SK-N-SH (cell line): Measurements from ENCODE around the gene DEPDC7. TPM values are rescaled to one million over a fixed set of nuclear protein-coding genes. Genes with fewer than 3 reads are reported as not detected.

Experiments used
- CTCF ChIA-PET: fragments of 300-600, 350-600 bp; formaldehyde crosslinking; extraction: SDS; loops from one replicate; lab custom pipeline; 2021; lab: Yijun Ruan, JAX
- POLR2A ChIA-PET: fragments of 350-600 bp; sonication (Branson Sonifier 250); formaldehyde crosslinking; extraction: SDS; loops from one replicate; lab custom pipeline; 2020; ENCODE audit warnings: antibody characterized with exemption, inconsistent platforms; lab: Yijun Ruan, JAX
- DNase-seq: peaks from one replicate; pipeline ENCODE4 v3.0.0; 2012
- H2AFZ ChIP-seq: fragments of 200-600 bp; sonication (generic); 2 replicates; pipeline ENCODE4 v1.8.1; 2016; ENCODE audit warnings: antibody characterized with exemption, mild to moderate bottlenecking, low read depth
- H3F3A ChIP-seq: fragments of 200-600 bp; sonication (generic); replicated peaks from 2 replicates; pipeline ENCODE3; 2016; ENCODE audit warnings: antibody characterized with exemption, mild to moderate bottlenecking; ENCODE audit not compliant: insufficient read depth
- H3K27ac ChIP-seq, 2 experiments: fragments of 200-500 bp in 1 of 2; fragments of 200-600 bp in 1 of 2; sonication (Bioruptor generic) in 1 of 2; sonication (generic), shearing (Covaris generic) in 1 of 2; 2 replicates each; pipeline versions ENCODE4 v1.5.1 to v1.6.1; 2014 to 2016; ENCODE audit warnings: low read depth in 2 of 2, inconsistent platforms in 1 of 2, low read length in 1 of 2, mild to moderate bottlenecking in 1 of 2, mixed read lengths in 1 of 2
- H3K27me3 ChIP-seq: fragments of 200-600 bp; sonication (generic), shearing (Covaris generic); 2 replicates; pipeline ENCODE4 v1.6.1; 2016; ENCODE audit warnings: mixed run types; ENCODE audit not compliant: insufficient read depth
- H3K36me3 ChIP-seq, 2 experiments: fragments of 200-500 bp in 1 of 2; fragments of 200-600 bp in 1 of 2; sonication (Bioruptor generic) in 1 of 2; sonication (generic) in 1 of 2; replicated peaks in 1 of 2; 2 replicates each; pipeline versions ENCODE3 to v1.5.1; 2014 to 2016; ENCODE audit warnings: low read length in 1 of 2, mild to moderate bottlenecking in 1 of 2; ENCODE audit not compliant: insufficient read depth in 2 of 2, control insufficient read depth in 1 of 2
- H3K4me1 ChIP-seq, 2 experiments: fragments of 200-500 bp in 1 of 2; fragments of 200-600 bp in 1 of 2; sonication (Bioruptor generic) in 1 of 2; sonication (generic), shearing (Covaris generic) in 1 of 2; 2 replicates each; pipeline versions ENCODE4 v1.5.1 to v1.6.1; 2014 to 2016; ENCODE audit warnings: low read depth in 1 of 2, low read length in 1 of 2, mixed run types in 1 of 2; ENCODE audit not compliant: insufficient read depth in 2 of 2, control insufficient read depth in 1 of 2
- H3K4me2 ChIP-seq: fragments of 200-600 bp; sonication (generic), shearing (Covaris generic); 2 replicates; pipeline ENCODE4 v1.6.1; 2017; ENCODE audit warnings: mixed run types
- H3K4me3 ChIP-seq, 2 experiments: fragments of 200-500 bp in 1 of 2; fragments of 200-600 bp in 1 of 2; sonication (Bioruptor generic) in 1 of 2; sonication (generic), shearing (Covaris generic) in 1 of 2; 2 replicates each; pipeline versions ENCODE4 v1.5.1 to v1.8.1; 2014 to 2016; ENCODE audit warnings: low read depth in 2 of 2, inconsistent platforms in 1 of 2, low read length in 1 of 2, mild to moderate bottlenecking in 1 of 2, mixed read lengths in 1 of 2, moderate library complexity in 1 of 2
- H3K79me2 ChIP-seq: fragments of 200-600 bp; sonication (generic); 2 replicates; pipeline ENCODE4 v1.8.1; 2017; ENCODE audit warnings: mild to moderate bottlenecking; ENCODE audit not compliant: insufficient read depth
- H3K9ac ChIP-seq: fragments of 200-600 bp; sonication (generic); 2 replicates; pipeline ENCODE4 v1.6.1; 2017; ENCODE audit warnings: mixed run types
- H3K9me2 ChIP-seq: fragments of 200-600 bp; sonication (generic); 2 replicates; pipeline ENCODE4 v1.6.1; 2017; ENCODE audit warnings: mixed run types
- H3K9me3 ChIP-seq: fragments of 200-600 bp; sonication (generic); 2 replicates; pipeline ENCODE4 v1.6.1; 2017; ENCODE audit warnings: mixed run types, mild to moderate bottlenecking, moderate library complexity
- H4K20me1 ChIP-seq: fragments of 200-600 bp; sonication (generic); 2 replicates; pipeline ENCODE4 v1.6.1; 2017; ENCODE audit warnings: mild to moderate bottlenecking, mixed run types; ENCODE audit not compliant: insufficient read depth
- CHD2 ChIP-seq: fragments of 150-350 bp; IDR thresholded peaks from 2 replicates; pipeline ENCODE4 v1.6.1; 2018; ENCODE audit warnings: low read length; ENCODE audit not compliant: partially characterized antibody
- ELF1 ChIP-seq: IDR thresholded peaks from 2 replicates; pipeline ENCODE4 v1.4.0; 2012
- FOXJ3 ChIP-seq: sonication (generic); formaldehyde crosslinking; IDR thresholded peaks from 2 replicates; pipeline ENCODE4 v1.5.1; 2020; ENCODE audit warnings: mild to moderate bottlenecking, missing genetic modification reagents
- FOXM1 ChIP-seq: IDR thresholded peaks from 2 replicates; pipeline ENCODE4 v1.4.0; 2012; ENCODE audit warnings: low read depth, mild to moderate bottlenecking
- GATA2 ChIP-seq: sonication (generic); formaldehyde crosslinking; IDR thresholded peaks from 2 replicates; pipeline ENCODE4 v1.5.0; 2020; ENCODE audit warnings: mild to moderate bottlenecking, missing genetic modification reagents
- JUND ChIP-seq: IDR thresholded peaks from 2 replicates; pipeline ENCODE4 v1.4.0; 2012
- MEF2A ChIP-seq: IDR thresholded peaks from 2 replicates; pipeline ENCODE4 v1.4.0; 2012; ENCODE audit warnings: low read depth, borderline replicate concordance
- MXI1 ChIP-seq: IDR thresholded peaks from 2 replicates; pipeline ENCODE4 v1.6.1; 2012; ENCODE audit warnings: mild to moderate bottlenecking, low read depth, low read length, improper control_type of control experiment
- POLR2AphosphoS5 ChIP-seq: IDR thresholded peaks from 2 replicates; pipeline ENCODE4 v1.6.1; 2012; ENCODE audit warnings: low read depth, low read length
- RXRA ChIP-seq: IDR thresholded peaks from 2 replicates; pipeline ENCODE4 v1.4.0; 2012; ENCODE audit warnings: low read depth, mild to moderate bottlenecking, borderline replicate concordance
- SIN3A ChIP-seq: IDR thresholded peaks from 2 replicates; pipeline ENCODE4 v1.6.1; 2012; ENCODE audit warnings: low read depth, mild to moderate bottlenecking, low read length, moderate library complexity, borderline replicate concordance
- SMC3 ChIP-seq: IDR thresholded peaks from 2 replicates; pipeline ENCODE4 v1.6.1; 2012; ENCODE audit warnings: low read depth, low read length, improper control_type of control experiment
- TAF1 ChIP-seq: IDR thresholded peaks from 2 replicates; pipeline ENCODE4 v1.6.1; 2012; ENCODE audit warnings: low read depth, mild to moderate bottlenecking, low read length, moderate library complexity, borderline replicate concordance
- YY1 ChIP-seq: IDR thresholded peaks from 2 replicates; pipeline ENCODE4 v1.4.0; 2012; ENCODE audit warnings: low read depth, mild to moderate bottlenecking
- WGBS: methylation state at CpG from one replicate; pipeline ENCODE4 v1.1.6; 2017; ENCODE audit warnings: low lambda C conversion rate; 5-methylcytosine and 5-hydroxymethylcytosine counted together
- polyA plus RNA-seq, 3 experiments: library from polyadenylated mRNA; depleted of rRNA; stranded (reverse); fragments of >200 nt; gene quantifications; 2 replicates each; pipeline ENCODE4 v1.2.3, GENCODE V29; 2012
- TF ChIP-seq, protein P1 (sequence below): IDR thresholded peaks from 2 replicates; pipeline ENCODE4; 2012
- TF ChIP-seq, protein P2 (sequence below): IDR thresholded peaks from 2 replicates; pipeline ENCODE4 v1.6.1; 2012; ENCODE audit warnings: mild to moderate bottlenecking, low read depth, low read length, moderate library complexity
- TF ChIP-seq, protein P3 (sequence below): fragments of 150-350 bp; IDR thresholded peaks from 2 replicates; pipeline ENCODE4 v1.6.1; 2017; ENCODE audit warnings: antibody characterized with exemption, low read length, low read depth, borderline replicate concordance
- TF ChIP-seq, protein P4 (sequence below): fragments of 150-350 bp; IDR thresholded peaks from 2 replicates; pipeline ENCODE4 v1.6.1; 2016; ENCODE audit warnings: mild to moderate bottlenecking, low read depth, low read length

DEPDC7 gene
- polyA plus RNA-seq, 1 of the 3 experiments (the other 2 are of a cell fraction), result 9.7 TPM

DNA sequence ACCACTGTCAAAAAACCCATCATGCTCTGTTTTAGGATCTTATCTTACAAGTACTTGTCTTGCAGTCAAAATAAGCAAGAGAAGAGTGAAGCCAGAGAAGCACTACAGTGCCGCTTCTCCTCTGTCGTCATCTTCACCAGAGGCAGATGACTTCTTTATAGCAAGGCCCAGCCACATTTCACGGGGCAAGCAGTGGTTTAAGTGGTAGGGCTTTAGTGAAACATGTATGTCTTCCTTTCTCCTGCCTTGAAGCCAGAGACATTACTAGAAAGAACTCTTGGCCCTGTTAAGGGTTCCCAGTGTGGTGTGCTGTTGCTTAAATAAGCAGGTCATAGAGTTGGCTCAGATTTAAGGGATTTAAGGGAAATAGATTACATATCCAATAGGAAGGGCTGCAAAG lies 42.9 kb upstream of the DEPDC7 start:
- H3F3A ChIP-seq, result peaks cover 3% of the 10 kb centered on the region
- H3K36me3 ChIP-seq, result peaks cover 46 to 65% of the 10 kb centered on the region in 2 experiments
- 90% methylated on average over 3 of the region's 3 CpGs for WGBS
- H3K4me3 ChIP-seq, result no peak overlapping the region
- TF ChIP-seq CHD2 (no peak), POLR2AphosphoS5 (no peak), RXRA (no peak), FOXJ3 (CRISPR knock-in tag) (no peak), SIN3A (no peak)
- TF ChIP-seq, protein P1, sequence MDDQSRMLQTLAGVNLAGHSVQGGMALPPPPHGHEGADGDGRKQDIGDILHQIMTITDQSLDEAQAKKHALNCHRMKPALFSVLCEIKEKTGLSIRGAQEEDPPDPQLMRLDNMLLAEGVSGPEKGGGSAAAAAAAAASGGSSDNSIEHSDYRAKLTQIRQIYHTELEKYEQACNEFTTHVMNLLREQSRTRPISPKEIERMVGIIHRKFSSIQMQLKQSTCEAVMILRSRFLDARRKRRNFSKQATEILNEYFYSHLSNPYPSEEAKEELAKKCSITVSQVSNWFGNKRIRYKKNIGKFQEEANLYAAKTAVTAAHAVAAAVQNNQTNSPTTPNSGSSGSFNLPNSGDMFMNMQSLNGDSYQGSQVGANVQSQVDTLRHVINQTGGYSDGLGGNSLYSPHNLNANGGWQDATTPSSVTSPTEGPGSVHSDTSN, result no peak
- TF ChIP-seq, all 33 proteins: peak for 0
- H2AFZ ChIP-seq, result no peak overlapping the region
- H3K9ac ChIP-seq, result no peak overlapping the region
- no peak overlapping the region for H3K4me2 ChIP-seq
- ChIA-PET CTCF (interaction anchor here (1.0 to 1.6 kb wide), 2 partner anchors 90 to 93 kb away, joined by 4 to 10 read pairs; no protein-coding TSS in a partner anchor), POLR2A (no interaction called here)
- no peaks in the 10 kb centered on the region for H3K9me3 ChIP-seq
- no peak overlapping the region for H3K27ac ChIP-seq
- H3K27me3 ChIP-seq, result no peaks in the 10 kb centered on the region
- no peaks in the 10 kb centered on the region for H3K9me2 ChIP-seq
- H3K79me2 ChIP-seq, result no peaks in the 10 kb centered on the region
- H4K20me1 ChIP-seq, result no peaks in the 10 kb centered on the region
- DNase-seq, result no peak
- H3K4me1 ChIP-seq, result no peaks in the 10 kb centered on the region

DNA sequence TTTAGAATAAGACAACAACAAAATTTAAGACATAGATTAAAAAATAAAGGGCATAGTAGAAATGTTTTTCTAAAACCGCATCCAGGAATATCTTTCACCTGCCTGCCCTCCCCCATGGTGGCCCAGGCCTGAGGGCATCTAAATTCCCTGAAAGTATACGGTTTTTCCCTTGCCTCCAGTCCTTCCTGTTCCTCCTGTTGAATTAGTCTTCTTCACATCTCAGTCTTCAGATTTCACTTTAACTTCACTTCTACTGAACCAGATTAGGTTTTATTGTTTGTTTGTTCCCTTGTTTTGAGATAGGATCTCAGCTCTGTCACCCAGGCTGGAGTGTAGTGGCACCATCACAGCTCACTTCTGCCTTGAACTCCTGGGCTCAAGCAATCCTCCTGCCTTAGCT lies 33.1 kb upstream of the DEPDC7 start:
- Histone ChIP-seq H3K4me1 (no peaks in the 10 kb centered on the region), H3K9ac (no peak overlapping the region), H2AFZ (no peak overlapping the region), H3K27me3 (no peaks in the 10 kb centered on the region), H3K9me2 (no peaks in the 10 kb centered on the region), H3K79me2 (no peaks in the 10 kb centered on the region), H3K27ac (no peak overlapping the region), H3K4me3 (no peak overlapping the region), H3F3A (peaks cover under 1% of the 10 kb centered on the region), H3K4me2 (no peak overlapping the region), H4K20me1 (no peaks in the 10 kb centered on the region), H3K9me3 (no peaks in the 10 kb centered on the region), H3K36me3 (peaks cover 22 to 27% of the 10 kb centered on the region in 2 experiments)
- DNase-seq, result no peak
- 91% methylated on average over 2 of the region's 2 CpGs for WGBS
- POLR2A ChIA-PET, result no interaction called here
- CTCF ChIA-PET, result interaction anchor here (0.5 kb wide), 1 partner anchor 22 kb away, joined by 3 read pairs; no protein-coding TSS in a partner anchor
- no peak for TF ChIP-seq SMC3
- no peak for TF ChIP-seq MEF2A
- TF ChIP-seq YY1, result no peak
- TF ChIP-seq TAF1, result no peak
- no peak for TF ChIP-seq FOXJ3 (CRISPR knock-in tag)
- TF ChIP-seq, protein P2, sequence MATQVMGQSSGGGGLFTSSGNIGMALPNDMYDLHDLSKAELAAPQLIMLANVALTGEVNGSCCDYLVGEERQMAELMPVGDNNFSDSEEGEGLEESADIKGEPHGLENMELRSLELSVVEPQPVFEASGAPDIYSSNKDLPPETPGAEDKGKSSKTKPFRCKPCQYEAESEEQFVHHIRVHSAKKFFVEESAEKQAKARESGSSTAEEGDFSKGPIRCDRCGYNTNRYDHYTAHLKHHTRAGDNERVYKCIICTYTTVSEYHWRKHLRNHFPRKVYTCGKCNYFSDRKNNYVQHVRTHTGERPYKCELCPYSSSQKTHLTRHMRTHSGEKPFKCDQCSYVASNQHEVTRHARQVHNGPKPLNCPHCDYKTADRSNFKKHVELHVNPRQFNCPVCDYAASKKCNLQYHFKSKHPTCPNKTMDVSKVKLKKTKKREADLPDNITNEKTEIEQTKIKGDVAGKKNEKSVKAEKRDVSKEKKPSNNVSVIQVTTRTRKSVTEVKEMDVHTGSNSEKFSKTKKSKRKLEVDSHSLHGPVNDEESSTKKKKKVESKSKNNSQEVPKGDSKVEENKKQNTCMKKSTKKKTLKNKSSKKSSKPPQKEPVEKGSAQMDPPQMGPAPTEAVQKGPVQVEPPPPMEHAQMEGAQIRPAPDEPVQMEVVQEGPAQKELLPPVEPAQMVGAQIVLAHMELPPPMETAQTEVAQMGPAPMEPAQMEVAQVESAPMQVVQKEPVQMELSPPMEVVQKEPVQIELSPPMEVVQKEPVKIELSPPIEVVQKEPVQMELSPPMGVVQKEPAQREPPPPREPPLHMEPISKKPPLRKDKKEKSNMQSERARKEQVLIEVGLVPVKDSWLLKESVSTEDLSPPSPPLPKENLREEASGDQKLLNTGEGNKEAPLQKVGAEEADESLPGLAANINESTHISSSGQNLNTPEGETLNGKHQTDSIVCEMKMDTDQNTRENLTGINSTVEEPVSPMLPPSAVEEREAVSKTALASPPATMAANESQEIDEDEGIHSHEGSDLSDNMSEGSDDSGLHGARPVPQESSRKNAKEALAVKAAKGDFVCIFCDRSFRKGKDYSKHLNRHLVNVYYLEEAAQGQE, result no peak
- TF ChIP-seq, protein P3, sequence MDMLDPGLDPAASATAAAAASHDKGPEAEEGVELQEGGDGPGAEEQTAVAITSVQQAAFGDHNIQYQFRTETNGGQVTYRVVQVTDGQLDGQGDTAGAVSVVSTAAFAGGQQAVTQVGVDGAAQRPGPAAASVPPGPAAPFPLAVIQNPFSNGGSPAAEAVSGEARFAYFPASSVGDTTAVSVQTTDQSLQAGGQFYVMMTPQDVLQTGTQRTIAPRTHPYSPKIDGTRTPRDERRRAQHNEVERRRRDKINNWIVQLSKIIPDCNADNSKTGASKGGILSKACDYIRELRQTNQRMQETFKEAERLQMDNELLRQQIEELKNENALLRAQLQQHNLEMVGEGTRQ, result no peak
- no peak for TF ChIP-seq JUND
- TF ChIP-seq, protein P4, sequence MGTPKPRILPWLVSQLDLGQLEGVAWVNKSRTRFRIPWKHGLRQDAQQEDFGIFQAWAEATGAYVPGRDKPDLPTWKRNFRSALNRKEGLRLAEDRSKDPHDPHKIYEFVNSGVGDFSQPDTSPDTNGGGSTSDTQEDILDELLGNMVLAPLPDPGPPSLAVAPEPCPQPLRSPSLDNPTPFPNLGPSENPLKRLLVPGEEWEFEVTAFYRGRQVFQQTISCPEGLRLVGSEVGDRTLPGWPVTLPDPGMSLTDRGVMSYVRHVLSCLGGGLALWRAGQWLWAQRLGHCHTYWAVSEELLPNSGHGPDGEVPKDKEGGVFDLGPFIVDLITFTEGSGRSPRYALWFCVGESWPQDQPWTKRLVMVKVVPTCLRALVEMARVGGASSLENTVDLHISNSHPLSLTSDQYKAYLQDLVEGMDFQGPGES, result no peak
- TF ChIP-seq MXI1, result no peak
- no peak for TF ChIP-seq CHD2
- TF ChIP-seq, protein P1, result no peak
- no peak for TF ChIP-seq GATA2
- no peak for TF ChIP-seq ELF1
- no peak for TF ChIP-seq FOXM1
